ENCODE measurements around the gene PSMB5. TPM values are rescaled to one million over a fixed set of nuclear protein-coding genes. Genes with fewer than 3 reads are reported as not detected.

Gene PSMB5
- total and polyA plus RNA-seq, 2 of the 13 experiments (the other 11 are each of a cell fraction or from before 2014, with no cell fraction given), result 705 to 871 TPM

GRCh38 chr14:23055621-23056144 is 21.0 kb upstream of the PSMB5 start (continued):
- TF ChIP-seq, protein P1, sequence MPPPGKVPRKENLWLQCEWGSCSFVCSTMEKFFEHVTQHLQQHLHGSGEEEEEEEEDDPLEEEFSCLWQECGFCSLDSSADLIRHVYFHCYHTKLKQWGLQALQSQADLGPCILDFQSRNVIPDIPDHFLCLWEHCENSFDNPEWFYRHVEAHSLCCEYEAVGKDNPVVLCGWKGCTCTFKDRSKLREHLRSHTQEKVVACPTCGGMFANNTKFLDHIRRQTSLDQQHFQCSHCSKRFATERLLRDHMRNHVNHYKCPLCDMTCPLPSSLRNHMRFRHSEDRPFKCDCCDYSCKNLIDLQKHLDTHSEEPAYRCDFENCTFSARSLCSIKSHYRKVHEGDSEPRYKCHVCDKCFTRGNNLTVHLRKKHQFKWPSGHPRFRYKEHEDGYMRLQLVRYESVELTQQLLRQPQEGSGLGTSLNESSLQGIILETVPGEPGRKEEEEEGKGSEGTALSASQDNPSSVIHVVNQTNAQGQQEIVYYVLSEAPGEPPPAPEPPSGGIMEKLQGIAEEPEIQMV (CRISPR knock-in tag; IDR thresholded peaks at IDR 0.05; ENCODE audit: low read depth), result no peak
- TF ChIP-seq ZNF572 (CRISPR knock-in tag; IDR thresholded peaks at IDR 0.05) (0 out of 2 replicates have a peak, but pooled peaks have one; percentile 11), HOXD1 (CRISPR knock-in tag; IDR thresholded peaks at IDR 0.05) (0 out of 2 replicates have a peak, but pooled peaks have one; percentile 16), MNT (IDR thresholded peaks at IDR 0.05) (peak; percentile 75), KDM5B (CRISPR knock-in tag; IDR thresholded peaks at IDR 0.05; ENCODE audit: borderline replicate concordance) (peak; percentile 8; the same call in 1 of the 2 replicates), ZFP36 (IDR thresholded peaks at IDR 0.05; ENCODE audit: borderline replicate concordance, low read depth, low read length, partially characterized antibody) (no peak), ZNF710 (CRISPR knock-in tag; IDR thresholded peaks at IDR 0.05; ENCODE audit: borderline replicate concordance) (no peak), ZNF616 (CRISPR knock-in tag; IDR thresholded peaks at IDR 0.05; ENCODE audit: low read depth) (0 out of 2 replicates have a peak, but pooled peaks have one; percentile 52), FIP1L1 (IDR thresholded peaks at IDR 0.05; ENCODE audit: borderline replicate concordance, insufficient read depth, low read depth, low read length) (peak; percentile 16; the same call in 1 of the 2 replicates), ZNF639 (CRISPR knock-in tag; conservative IDR thresholded peaks at IDR 0.05) (no peak), ZNF33B (CRISPR knock-in tag; IDR thresholded peaks at IDR 0.05) (0 out of 2 replicates have a peak, but pooled peaks have one; percentile 16), BORCS8-MEF2B (CRISPR knock-in tag; IDR thresholded peaks at IDR 0.05) (peak; percentile 47; the same call in 1 of the 2 replicates), TEAD3 (CRISPR knock-in tag; optimal IDR thresholded peaks at IDR 0.05; ENCODE audit: borderline replicate concordance) (peak; percentile 16), CHCHD3 (CRISPR knock-in tag; IDR thresholded peaks at IDR 0.05) (0 out of 2 replicates have a peak, but pooled peaks have one; percentile 4), ZFX (CRISPR knock-in tag; IDR thresholded peaks at IDR 0.05; ENCODE audit: low read depth) (peak; percentile 45; the same call in 1 of the 2 replicates), SNAPC5 (CRISPR knock-in tag; IDR thresholded peaks at IDR 0.05; ENCODE audit: borderline replicate concordance) (0 out of 2 replicates have a peak, but pooled peaks have one; percentile 78)
- TF ChIP-seq, protein P2, sequence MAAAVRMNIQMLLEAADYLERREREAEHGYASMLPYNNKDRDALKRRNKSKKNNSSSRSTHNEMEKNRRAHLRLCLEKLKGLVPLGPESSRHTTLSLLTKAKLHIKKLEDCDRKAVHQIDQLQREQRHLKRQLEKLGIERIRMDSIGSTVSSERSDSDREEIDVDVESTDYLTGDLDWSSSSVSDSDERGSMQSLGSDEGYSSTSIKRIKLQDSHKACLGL (CRISPR knock-in tag; IDR thresholded peaks at IDR 0.05), result peak; percentile 69; the same call in 1 of the 2 replicates
